B cell (primary cell): ENCODE results near the gene GMCL2. TPM values are rescaled to one million over a fixed set of nuclear protein-coding genes. Genes with fewer than 3 reads are reported as not detected.

ENCODE experiments used
- ATAC-seq: fragments of 200-7000 bp; cut with Tn5 transposase; one replicate; pipeline ENCODE4 v1.10.0; 2021; ENCODE audit warnings: low read depth, mild to moderate bottlenecking, moderate number of reproducible peaks, moderate library complexity
- CTCF ChIA-PET: fragments of 350-600 bp; sonication (Branson Sonifier 250); formaldehyde crosslinking; loops from one replicate; lab custom pipeline; 2021; ENCODE audit warnings: antibody characterized with exemption, inconsistent platforms; lab: Charles Lee
- POLR2A ChIA-PET: fragments of 350-600 bp; sonication (Branson Sonifier 250); formaldehyde crosslinking; loops from one replicate; lab custom pipeline; 2021; ENCODE audit warnings: antibody characterized with exemption; lab: Charles Lee
- DNase-seq: peaks from one replicate; pipeline ENCODE4 v3.0.0; 2013
- H2AFZ ChIP-seq: 2 replicates; pipeline ENCODE4 v1.6.1; 2012; ENCODE audit warnings: mild to moderate bottlenecking, low read depth, low read length; ENCODE audit not compliant: insufficient read depth, poor library complexity, severe bottlenecking
- H3K27ac ChIP-seq, 2 donors: 1 replicate in 1 of 2; 2 replicates in 1 of 2; pipeline ENCODE4 v1.5.1; 2012 to 2013; ENCODE audit warnings: low read length in 2 of 2, mild to moderate bottlenecking in 2 of 2, moderate library complexity in 1 of 2
- H3K27me3 ChIP-seq, 4 experiments: fragments of 200-600 bp in 1 of 4; sonication (generic) in 1 of 4; replicated peaks in 1 of 4; 1 replicate in 2 of 4; 2 replicates in 2 of 4; pipeline versions ENCODE4 v1.6.1 to v1.7.0; 2013 to 2016; ENCODE audit warnings: low read length in 3 of 4, mild to moderate bottlenecking in 2 of 4, mixed read lengths in 1 of 4, moderate library complexity in 1 of 4; ENCODE audit not compliant: insufficient read depth in 4 of 4, control insufficient read depth in 3 of 4; ENCODE audit errors: control extremely low read depth in 1 of 4
- H3K36me3 ChIP-seq, 2 experiments: replicated peaks in 1 of 2; 1 replicate in 1 of 2; 2 replicates in 1 of 2; pipeline versions ENCODE4 v1.6.1 to v1.7.1; 2013; ENCODE audit warnings: low read length in 1 of 2; ENCODE audit not compliant: insufficient read depth in 2 of 2, control insufficient read depth in 1 of 2; ENCODE audit errors: control extremely low read depth in 1 of 2, extremely low read depth in 1 of 2
- H3K4me1 ChIP-seq, 2 donors: fragments of 200-600 bp in 1 of 2; sonication (generic) in 1 of 2; 1 replicate in 1 of 2; 2 replicates in 1 of 2; pipeline versions ENCODE4 v1.5.1 to v1.6.1; 2013 to 2017; ENCODE audit warnings: low read length in 2 of 2; ENCODE audit not compliant: control insufficient read depth in 2 of 2, insufficient read depth in 2 of 2
- H3K4me2 ChIP-seq: replicated peaks from 2 replicates; pipeline ENCODE3; 2012; ENCODE audit warnings: mild to moderate bottlenecking, low read depth, low read length; ENCODE audit not compliant: poor library complexity, severe bottlenecking
- H3K4me3 ChIP-seq, 5 experiments: fragments of 200-600 bp in 1 of 5; sonication (generic) in 1 of 5; 1 replicate in 3 of 5; 2 replicates in 2 of 5; pipeline versions ENCODE4 v1.5.1 to v1.7.0; 2011 to 2016; ENCODE audit warnings: low read length in 4 of 5, mild to moderate bottlenecking in 4 of 5, low read depth in 2 of 5, control low read depth in 1 of 5, moderate library complexity in 1 of 5; ENCODE audit not compliant: insufficient read depth in 1 of 5; ENCODE audit errors: control extremely low read depth in 1 of 5, extremely low read depth in 1 of 5
- H3K79me2 ChIP-seq: fragments of 200-600 bp; sonication (generic); one replicate; pipeline ENCODE4 v1.6.0; 2016; ENCODE audit warnings: low read length; ENCODE audit not compliant: control insufficient read depth, insufficient read depth
- H3K9ac ChIP-seq: fragments of 200-600 bp; sonication (generic); 2 replicates; pipeline ENCODE4 v1.6.1; 2017; ENCODE audit warnings: mild to moderate bottlenecking, low read length, moderate library complexity
- H3K9me3 ChIP-seq, 3 donors: one replicate each; pipeline versions ENCODE4 v1.6.1 to v1.7.1; 2013; ENCODE audit warnings: low read length in 2 of 3; ENCODE audit not compliant: control insufficient read depth in 2 of 3, insufficient read depth in 1 of 3; ENCODE audit errors: control extremely low read depth in 1 of 3
- H4K20me1 ChIP-seq: 2 replicates; pipeline ENCODE4 v1.6.0; 2012; ENCODE audit warnings: mild to moderate bottlenecking, low read length; ENCODE audit not compliant: insufficient read depth, control insufficient read depth, poor library complexity, severe bottlenecking
- H3K27ac Mint-ChIP-seq: one replicate; pipeline ENCODE4 v1.8.0; 2021; ENCODE audit warnings: mixed read lengths
- H3K27me3 Mint-ChIP-seq: one replicate; pipeline ENCODE4 v1.8.0; 2021; ENCODE audit warnings: mixed read lengths
- H3K4me1 Mint-ChIP-seq: one replicate; pipeline ENCODE4 v1.8.0; 2021; ENCODE audit warnings: mixed read lengths
- H3K4me3 Mint-ChIP-seq: one replicate; pipeline ENCODE4 v1.8.0; 2021; ENCODE audit warnings: mixed read lengths
- H3K9me3 Mint-ChIP-seq: one replicate; pipeline ENCODE4 v1.8.0; 2022; ENCODE audit warnings: mixed read lengths; ENCODE audit not compliant: insufficient read depth
- EZH2 ChIP-seq: IDR thresholded peaks from 2 replicates; pipeline ENCODE4 v1.6.1; 2012; ENCODE audit warnings: borderline replicate concordance, low read depth, mild to moderate bottlenecking, moderate library complexity, low read length; ENCODE audit not compliant: insufficient read depth, poor library complexity, severe bottlenecking
- WGBS: methylation state at CpG from one replicate; pipeline ENCODE4 v1.1.5; 2013; ENCODE audit warnings: missing lambda C conversion rate; ENCODE audit not compliant: insufficient coverage; 5-methylcytosine and 5-hydroxymethylcytosine counted together
- intact Hi-C: fragments of 100-400 bp; cut with micrococcal nuclease; formaldehyde crosslinking; loops from one replicate; pipeline ENCODE4 v1.10.0; 2022
- polyA plus RNA-seq: library from polyadenylated mRNA; depleted of rRNA; stranded (reverse); fragments of >200 nt; gene quantifications from 2 replicates; pipeline ENCODE4 v1.2.3, GENCODE V29; 2012
- total RNA-seq, 2 donors: library from RNA; stranded (reverse); fragments of 120-200 nt in 1 of 2; gene quantifications; 1 replicate in 1 of 2; 2 replicates in 1 of 2; pipeline versions ENCODE4 v1.2.3 to v1.2.4, GENCODE V29; 2013 to 2022
- TF ChIP-seq, protein P1 (sequence below): fragments of 200-600 bp; IDR thresholded peaks from one replicate; pipeline ENCODE4 v1.8.0; 2022; ENCODE audit warnings: antibody characterized with exemption, mild to moderate bottlenecking

Gene GMCL2
- total and polyA plus RNA-seq, 2 donors (not counting 1 experiment from before 2014, with no cell fraction given), result not detected

DNA sequence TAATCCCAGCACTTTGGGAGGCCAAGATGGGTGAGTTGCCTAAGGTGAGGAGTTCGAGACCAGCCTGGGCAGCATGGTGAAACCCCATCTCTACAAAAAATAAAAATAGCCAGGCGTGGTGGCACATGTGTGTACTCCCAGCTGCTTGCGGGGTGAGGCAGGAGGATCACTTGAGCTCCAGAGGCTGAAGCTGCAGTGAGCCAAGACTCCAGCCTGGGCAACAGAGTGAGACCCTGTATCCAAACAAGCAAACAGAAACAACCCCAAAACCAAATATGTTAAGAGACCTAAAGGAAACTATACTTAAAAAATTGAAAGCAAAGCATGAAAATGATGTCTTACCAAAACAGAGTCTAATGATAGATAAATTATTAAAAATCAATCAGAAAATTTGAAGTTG, 29.6 kb upstream of the GMCL2 start:
- Histone ChIP-seq H4K20me1 (peaks cover 36% of the 10 kb centered on the region), H3K9ac (no peak overlapping the region), H3K4me2 (no peak overlapping the region), H3K27me3 (no peaks in the 10 kb centered on the region), H3K27ac (no peak overlapping the region), H3K79me2 (peaks cover 22% of the 10 kb centered on the region), H3K9me3 (no peaks in the 10 kb centered on the region), H2AFZ (no peak overlapping the region), H3K36me3 (peaks cover 0 to 70% of the 10 kb centered on the region in 2 experiments), H3K4me1 (peaks cover 7 to 13% of the 10 kb centered on the region in 2 donors), H3K4me3 (no peak overlapping the region)
- POLR2A ChIA-PET, result interaction anchor here (0.5 to 0.7 kb wide), 4 partner anchors 19 to 1866 kb away, joined by 3 to 6 read pairs (median 5); partner anchors contain the start of gene NSD1
- CTCF ChIA-PET, result interaction anchor here (1.6 kb wide), 1 partner anchor 11 kb away, joined by 3 read pairs; no protein-coding TSS in a partner anchor
- DNase-seq (no peak), ATAC-seq (no peak)
- peaks cover 20% of the 10 kb centered on the region for H3K4me1 Mint-ChIP-seq
- H3K9me3 Mint-ChIP-seq, result no peaks in the 10 kb centered on the region
- intact Hi-C loops, result no loop called here
- no peak overlapping the region for H3K27ac Mint-ChIP-seq
- TF ChIP-seq, protein P1, sequence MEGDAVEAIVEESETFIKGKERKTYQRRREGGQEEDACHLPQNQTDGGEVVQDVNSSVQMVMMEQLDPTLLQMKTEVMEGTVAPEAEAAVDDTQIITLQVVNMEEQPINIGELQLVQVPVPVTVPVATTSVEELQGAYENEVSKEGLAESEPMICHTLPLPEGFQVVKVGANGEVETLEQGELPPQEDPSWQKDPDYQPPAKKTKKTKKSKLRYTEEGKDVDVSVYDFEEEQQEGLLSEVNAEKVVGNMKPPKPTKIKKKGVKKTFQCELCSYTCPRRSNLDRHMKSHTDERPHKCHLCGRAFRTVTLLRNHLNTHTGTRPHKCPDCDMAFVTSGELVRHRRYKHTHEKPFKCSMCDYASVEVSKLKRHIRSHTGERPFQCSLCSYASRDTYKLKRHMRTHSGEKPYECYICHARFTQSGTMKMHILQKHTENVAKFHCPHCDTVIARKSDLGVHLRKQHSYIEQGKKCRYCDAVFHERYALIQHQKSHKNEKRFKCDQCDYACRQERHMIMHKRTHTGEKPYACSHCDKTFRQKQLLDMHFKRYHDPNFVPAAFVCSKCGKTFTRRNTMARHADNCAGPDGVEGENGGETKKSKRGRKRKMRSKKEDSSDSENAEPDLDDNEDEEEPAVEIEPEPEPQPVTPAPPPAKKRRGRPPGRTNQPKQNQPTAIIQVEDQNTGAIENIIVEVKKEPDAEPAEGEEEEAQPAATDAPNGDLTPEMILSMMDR, result no peak
- no peak for TF ChIP-seq EZH2
- H3K4me3 Mint-ChIP-seq, result no peak overlapping the region
- H3K27me3 Mint-ChIP-seq, result no peaks in the 10 kb centered on the region
- WGBS, result 90% methylated on average over 3 of the region's 3 CpGs

DNA sequence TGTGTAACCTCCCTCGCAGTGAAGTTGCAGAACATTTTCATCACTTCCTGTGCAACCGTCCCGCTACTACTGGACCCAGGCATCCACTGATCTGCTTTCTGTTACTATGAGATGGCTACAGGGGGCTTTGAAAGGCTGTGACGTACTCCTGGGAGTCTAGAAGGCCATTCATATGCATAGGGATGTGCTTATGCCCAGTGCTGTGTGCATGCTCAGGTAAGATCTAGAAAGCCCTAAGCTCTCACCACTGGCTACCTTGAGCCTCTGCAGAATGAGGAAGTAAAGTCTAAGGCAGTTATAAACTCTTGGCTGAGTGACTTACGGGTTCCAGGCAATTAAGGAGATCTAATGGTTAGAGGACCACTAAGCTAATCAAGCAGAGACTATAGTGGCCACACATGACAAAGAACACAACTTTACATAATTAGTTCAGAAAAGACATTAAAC, 28.9 kb upstream of the GMCL2 start:
- Histone ChIP-seq H3K9ac (no peak overlapping the region), H3K4me3 (no peak overlapping the region), H4K20me1 (peaks cover 29% of the 10 kb centered on the region), H3K4me2 (peak overlapping the region; percentile 28), H3K4me1 (peaks cover 7 to 11% of the 10 kb centered on the region in 2 donors), H3K27me3 (no peaks in the 10 kb centered on the region), H2AFZ (no peak overlapping the region), H3K27ac (no peak overlapping the region), H3K79me2 (peaks cover 22% of the 10 kb centered on the region), H3K9me3 (no peaks in the 10 kb centered on the region), H3K36me3 (peaks cover 0 to 70% of the 10 kb centered on the region in 2 experiments)
- H3K27ac Mint-ChIP-seq, result peak overlapping the region; percentile 28
- H3K27me3 Mint-ChIP-seq, result no peaks in the 10 kb centered on the region
- peaks cover 13% of the 10 kb centered on the region for H3K4me1 Mint-ChIP-seq
- ChIA-PET CTCF (interaction anchor here (1.5 to 2.5 kb wide), 3 partner anchors 10 to 19 kb away, joined by 3 to 7 read pairs (median 5); partner anchors contain the start of gene HNRNPAB), POLR2A (interaction anchor here (0.5 kb wide), 1 partner anchor 1865 kb away, joined by 6 read pairs; no protein-coding TSS in a partner anchor)
- DNase-seq (no peak), ATAC-seq (peak; percentile 36)
- intact Hi-C loops, result no loop called here
- no peaks in the 10 kb centered on the region for H3K9me3 Mint-ChIP-seq
- WGBS, result 83% methylated on average over 2 of the region's 5 CpGs
- TF ChIP-seq, protein P1, result no peak
- TF ChIP-seq EZH2, result no peak
- no peak overlapping the region for H3K4me3 Mint-ChIP-seq
